ENCODE results near the gene NKAPL.

NKAPL gene

DNA sequence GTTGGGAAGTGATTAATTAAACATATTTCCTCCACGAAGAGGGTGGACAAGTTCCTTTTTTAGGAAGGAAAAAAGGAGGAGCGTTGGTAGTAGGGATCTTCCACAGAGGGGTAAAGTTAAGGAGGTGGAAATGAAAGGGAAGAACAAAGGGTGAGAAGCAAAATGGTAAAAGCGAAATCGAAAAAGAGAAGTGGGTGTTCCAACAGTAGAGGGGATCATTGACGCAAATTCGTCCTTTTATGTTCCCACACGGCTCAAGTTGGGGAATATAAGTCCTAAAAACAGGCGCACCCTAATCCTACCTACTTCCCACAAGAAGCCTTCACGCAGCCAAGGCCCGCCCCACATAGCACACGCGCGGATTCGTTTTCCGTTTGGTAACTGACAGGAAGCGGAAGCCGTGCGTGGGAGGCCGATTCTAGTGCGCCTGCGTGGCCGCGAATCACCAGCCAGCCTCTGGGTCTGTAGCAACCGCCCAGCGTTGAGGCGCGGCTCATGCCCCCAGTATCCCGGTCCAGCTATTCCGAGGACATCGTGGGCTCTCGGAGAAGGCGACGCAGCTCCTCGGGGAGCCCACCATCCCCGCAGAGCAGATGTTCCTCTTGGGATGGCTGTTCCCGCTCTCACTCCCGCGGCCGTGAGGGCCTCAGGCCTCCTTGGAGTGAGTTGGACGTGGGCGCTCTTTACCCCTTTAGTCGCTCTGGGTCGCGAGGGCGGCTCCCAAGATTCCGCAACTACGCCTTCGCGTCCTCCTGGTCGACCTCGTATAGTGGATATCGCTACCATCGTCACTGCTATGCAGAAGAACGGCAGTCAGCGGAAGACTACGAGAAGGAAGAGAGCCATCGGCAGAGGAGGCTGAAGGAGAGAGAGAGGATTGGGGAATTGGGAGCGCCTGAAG lies at the start of gene NKAPL:
TSS of gene NKAPL (plus strand) at position 421 of the 901 bp plus-strand sequence. CDS start at position 496, 75 bp downstream.
- peak; percentile 55 for DNase-seq

DNA sequence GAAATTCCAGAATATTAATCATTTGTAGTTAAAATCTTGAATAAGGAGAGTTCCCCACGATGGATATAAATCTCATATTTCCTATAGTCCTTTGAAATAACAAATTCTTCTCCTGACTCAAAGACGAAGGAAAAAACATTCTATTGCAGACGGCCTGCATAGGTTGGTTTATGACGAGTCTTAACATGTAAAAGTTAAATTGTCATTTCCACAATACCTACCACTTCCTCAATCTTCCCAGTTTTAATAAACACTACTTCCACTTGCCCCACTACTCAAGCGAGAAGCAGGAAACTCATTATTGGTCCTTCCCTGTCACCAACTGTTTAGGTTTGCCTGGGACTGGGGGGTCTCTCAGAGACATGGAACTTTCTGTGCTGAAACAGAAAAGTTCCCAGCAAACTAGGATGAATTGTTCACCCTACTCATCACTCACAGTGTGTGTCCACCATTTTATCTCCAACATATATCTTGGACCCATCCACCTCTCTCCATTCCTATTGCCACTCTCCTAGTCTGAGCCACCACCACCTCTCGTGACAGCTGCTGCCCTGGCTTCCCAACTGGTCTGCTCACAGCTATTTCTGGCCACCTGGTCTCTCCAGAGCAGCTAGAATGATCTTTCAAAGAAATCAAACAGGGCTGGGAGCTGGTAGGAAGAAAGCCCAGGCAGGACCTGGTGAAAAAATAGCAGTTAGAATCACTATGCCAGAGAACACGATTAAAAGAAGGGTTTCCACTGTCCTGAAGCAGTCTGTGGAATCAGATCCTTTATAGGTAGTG lies 49.2 kb upstream of the NKAPL start:
- no peak for DNase-seq

DNA sequence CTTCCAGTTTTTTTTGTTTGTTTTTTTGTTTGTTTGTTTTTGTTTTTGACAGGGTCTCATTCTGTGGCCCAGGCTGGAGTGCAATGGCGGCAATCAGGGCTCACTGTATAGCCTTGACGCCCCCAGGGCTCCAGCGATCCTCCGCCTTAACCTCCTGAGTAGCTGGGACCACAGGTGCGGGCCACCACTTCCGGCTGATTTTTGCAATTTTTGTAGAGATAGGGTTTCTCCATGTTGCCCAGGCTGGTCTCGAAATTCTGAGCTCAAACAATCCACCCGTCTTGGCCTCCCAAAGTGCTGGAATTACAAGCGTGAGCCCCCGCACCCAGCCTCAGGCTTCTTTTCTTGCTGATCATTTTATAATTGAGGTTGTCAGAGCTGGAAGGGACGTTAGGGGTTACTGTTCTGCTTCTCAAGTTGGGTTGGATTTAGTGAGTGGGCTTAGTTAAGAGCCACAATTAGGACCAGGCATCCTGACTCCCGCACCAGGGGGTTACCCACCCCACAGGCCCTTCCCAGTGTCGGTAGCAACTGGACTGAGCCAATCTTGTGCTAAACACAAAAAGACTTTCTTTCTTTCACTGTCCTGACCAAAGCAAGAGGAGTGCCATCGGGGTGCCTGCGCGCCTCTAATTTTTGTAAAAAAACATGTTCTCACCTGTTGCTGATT lies 47.1 kb upstream of the NKAPL start:
- DNase-seq: no peak

DNA sequence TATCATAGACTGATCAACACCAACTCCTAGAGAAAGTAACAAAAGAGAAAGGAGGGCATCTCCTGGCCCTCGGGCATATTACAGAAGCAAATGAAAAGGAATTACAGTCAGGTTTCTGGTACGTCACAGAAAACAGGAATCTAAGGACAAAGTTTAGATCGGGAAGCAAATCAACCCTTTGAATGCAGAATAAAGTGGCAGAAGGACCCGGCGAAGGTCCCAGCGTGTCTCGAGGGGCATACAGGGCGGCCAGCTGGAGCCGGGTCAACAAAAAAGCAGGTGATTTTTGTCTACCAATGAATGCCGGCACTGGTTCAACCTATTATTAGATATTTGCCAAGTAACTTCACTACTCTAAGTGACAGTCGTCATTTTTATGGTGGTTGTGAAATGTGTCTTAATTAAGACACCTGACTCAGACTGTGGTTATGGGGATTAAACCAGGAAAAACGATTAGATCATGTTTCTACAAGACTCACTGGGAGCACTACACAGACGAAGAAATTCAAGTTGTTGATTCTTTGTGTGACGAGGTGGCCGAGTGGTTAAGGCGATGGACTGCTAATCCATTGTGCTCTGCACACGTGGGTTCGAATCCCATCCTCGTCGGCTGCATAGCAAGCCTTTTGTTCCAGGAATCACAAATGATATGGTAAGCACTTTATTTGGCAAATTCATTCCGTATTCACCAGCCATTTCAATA lies 46.4 kb upstream of the NKAPL start:
- no peak for DNase-seq

DNA sequence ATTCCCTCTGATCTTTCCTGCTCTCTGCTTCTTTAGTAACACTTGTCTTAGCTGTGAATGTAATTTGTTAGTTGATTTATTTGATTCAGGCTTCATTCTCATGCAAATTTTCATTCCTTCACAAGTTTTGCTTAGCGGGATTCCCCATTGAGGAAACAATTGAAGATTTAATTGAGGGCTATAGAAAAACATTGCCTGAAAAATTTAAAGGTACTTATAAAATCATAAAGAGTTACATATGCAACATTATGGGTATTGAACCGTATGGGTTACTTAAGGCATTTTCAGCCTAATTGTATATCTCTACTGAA lies 45.9 kb upstream of the NKAPL start:
- DNase-seq: no peak

DNA sequence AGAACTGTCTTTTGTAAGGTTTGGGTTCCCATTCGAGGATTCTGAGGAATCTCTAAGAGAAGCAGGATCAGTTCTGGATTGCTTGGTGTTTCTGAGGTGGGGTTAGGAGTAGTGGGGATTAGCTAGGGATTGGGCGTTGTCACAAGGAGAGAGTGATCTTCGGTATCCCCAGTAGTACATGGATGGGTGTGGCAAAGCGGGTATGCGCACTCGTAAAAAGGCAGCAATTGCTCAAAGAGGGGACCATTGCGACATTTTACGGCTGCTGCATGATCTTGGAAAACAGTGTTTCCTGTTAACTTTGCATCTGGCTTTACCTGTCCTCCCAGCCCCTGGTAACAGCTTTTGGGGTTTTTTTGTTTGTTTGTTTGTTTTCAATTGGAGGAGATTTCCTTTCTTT lies 43.7 kb upstream of the NKAPL start:
- DNase-seq: no peak

DNA sequence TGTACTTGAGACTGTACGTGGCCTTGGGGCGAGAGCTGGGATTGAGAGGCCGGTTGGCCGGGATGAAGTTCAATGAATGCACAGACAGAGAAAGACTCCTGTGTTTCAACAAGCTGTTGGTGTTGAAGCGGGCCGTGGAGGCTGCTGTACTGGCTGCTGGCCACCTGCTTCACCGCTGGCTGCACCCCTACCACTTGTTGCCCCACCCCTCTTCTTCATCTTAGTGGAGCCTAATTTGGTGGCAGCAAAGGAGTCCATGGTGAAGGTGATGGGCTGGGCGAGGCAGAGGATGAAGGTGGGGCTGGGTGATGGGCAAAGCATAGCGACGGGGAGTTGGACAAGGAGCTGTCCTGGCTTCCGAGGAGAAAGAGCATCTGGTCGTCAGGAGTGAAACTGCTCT lies 41.2 kb upstream of the NKAPL start:
- no peak for DNase-seq

DNA sequence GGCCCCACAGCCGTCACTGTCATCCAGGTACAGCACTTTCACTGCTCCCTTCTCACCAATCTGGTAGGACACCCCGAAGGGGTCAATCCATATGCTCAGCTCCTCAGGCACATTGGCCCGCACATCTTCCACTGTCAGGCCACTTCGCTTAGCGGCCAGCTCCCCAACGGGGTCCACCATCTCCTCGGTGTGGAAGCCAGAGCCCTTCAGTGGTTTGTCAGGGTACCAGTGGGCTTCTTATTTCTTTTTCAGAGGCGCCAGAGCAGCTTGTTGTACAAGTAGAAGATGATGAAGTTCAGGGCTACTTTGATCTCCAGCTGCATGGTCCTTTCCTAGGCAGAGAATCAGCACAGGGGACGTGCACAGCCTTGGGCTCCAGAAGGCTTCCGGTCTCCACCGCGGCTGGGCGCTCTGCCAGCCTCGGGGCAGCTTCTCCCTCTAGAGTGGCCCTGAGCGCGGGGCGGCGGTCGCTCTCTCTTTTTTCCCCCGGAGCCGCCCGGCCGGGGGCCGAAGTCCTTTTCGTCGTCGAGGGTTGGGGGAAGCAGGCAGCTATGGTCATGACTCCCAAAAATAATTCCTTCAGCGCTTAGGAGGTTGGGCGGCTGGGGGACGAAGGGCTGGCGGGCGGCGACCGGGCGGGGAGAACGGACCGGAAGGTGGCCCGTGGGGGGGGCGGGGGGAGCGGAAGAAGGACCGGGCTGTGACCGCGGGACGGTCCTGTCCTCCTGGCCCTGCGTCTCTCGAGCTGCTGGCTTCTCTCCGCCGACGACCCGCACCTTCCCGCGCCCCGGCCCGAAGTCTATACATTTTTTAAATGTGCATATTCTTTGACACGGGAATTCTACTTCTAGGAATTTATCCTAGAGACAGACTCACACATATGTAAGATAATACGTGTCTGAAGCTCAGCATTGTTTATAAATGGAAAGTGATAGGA lies 40.5 kb upstream of the NKAPL start:
- no peak for DNase-seq

DNA sequence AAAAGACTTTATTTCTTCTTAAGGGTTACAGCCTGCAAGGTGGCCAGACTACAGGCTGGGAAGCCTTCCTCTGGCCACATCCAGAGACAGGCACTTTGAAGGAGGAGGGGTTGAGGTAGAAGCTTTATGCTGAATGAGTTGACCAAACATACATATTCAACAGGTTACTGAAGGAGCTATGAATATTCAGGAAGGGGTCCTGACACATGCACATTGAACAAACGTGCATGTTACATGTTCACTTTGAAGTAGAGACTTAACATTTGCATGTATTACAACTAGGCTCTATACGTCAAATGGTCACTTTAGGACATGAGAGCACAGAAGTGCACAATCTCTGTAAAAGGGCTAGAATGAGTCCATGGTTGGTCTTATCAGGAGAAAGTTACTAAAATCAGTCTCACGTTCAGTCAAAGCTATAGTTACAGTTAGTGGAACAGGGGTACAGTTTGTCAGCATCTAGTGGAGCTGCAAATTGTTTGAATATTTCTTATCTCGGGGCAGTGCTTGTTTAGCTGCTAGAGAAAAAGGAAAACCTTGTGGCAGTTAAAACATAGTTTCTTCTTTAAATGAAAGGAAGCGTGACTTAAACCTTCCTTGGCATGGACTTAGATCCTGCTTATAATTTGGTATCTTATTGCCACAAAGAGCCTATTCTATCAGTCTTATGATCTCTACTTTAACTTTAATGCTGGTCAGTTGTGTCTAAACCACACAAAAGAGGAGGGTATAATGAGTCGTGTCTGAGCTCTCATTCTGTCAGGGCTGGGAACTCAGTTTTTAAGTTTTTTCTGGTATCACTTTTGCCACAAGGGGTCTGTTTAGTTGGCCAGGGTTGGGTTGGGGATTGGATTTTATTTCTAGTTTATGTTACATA lies 38.6 kb upstream of the NKAPL start:
- DNase-seq: no peak

DNA sequence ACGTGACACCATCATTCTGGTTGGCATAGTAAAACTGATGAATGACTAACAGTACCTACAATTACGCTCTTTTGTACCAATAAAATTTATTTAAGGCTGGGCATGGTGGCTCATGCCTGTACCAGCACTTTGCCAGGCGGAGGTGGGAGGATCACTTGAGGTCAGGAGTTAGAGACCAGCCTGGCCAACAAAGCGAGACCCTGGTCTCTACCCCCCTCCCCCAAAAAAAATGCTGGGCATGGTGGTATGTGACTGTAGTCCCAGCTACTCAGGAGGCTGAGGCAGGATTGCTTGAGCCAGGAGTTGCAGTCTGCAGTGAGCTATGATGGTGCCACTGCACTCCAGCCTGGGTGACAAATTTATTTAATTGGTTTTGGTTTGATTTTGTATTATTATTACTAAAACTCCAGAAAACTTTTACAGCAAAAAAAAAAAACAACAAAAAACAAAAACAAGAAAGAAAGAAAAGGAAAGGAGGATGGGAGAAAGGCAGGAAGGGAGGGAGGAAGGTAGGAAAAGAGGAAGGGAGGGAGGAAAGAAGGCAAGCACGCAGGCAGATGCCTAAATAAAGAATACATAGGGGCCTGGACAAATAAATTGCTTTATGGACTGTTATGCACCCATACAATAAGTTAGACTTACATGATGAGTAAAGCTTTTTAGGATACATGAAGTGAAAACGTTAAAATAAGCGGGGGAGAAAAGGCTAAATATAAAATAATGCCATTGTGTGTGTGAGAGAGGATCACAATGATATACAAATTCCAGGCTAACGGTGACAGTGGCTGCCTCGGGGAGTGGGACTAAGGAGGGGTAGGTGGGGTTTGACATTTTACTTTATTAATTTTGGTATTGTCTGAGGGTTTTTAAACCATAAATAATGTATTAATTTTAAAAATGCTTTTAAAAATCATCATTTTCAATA lies 34.7 kb upstream of the NKAPL start:
- DNase-seq: no peak

DNA sequence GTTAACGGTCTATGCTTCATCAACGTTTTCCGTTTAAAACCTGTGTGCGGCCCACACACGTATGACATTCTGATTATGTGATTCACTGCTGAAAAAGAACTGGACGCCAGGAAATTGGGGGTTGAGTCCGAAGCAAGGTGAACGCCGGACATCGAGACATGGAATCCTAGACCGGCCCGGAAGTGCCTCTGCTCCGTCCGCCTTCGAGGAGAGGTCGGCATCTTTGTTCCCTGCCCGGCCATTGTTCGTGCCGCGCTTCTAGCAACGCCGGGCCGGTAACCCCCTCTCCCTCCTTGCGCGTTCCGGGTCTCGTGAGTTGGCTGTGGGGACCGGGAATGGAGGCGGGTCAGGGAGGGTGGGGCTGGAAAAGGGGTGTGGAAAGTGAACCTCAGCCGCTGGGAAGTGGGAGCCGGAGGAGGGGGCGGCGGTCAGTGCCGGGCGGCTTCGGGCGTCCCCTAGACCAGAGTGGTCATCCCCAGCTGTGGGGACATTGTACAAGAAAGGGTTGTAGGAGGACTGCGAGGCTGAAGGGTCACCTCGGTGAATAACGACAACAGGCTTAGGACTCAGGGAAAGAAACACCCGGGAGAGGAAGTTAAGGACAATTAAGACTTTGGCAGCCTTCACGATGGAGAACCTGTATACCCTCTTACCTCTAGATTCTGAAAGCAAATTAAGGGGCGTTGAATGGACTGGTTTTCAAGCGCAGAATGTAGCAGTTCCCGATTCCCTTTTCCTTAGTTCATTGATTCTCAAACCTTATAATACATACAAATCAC lies 33.9 kb upstream of the NKAPL start, which contains the start of gene ZSCAN9:
TSS of gene ZSCAN9 (plus strand) at position 220 of the 779 bp plus-strand sequence. CDS start 1,810 bp downstream, outside the sequence.
- DNase-seq: no peak

DNA sequence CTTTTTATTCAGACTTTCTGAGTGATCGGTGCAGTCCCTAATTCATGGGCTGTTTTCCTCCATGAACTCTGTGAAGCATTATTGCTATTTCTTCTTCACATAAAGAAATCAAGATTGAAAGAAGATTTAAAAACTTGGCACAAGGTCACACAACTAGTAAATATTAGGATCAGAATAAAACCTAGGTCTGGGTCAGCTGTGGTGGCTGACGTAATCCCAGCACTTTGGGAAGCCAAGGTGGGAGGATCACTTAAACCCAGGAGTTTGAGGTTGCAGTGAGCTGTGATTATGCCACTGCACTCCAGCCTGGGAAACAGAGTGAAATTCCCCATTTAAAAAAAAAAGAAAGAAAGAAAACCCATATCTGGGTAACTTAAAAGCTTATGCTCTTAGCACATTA lies 32.6 kb upstream of the NKAPL start:
- no peak for DNase-seq

DNA sequence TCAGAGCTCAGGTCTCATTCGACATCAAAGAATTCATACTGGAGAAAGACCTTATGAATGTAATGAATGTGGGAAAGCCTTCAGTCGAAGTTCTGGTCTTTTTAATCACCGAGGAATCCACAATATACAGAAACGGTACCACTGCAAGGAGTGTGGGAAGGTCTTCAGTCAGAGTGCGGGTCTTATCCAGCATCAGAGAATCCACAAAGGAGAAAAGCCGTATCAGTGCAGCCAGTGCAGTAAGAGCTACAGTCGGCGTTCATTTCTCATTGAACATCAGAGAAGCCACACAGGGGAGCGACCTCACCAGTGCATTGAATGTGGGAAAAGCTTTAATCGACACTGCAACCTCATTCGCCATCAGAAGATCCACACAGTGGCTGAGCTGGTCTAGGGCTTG lies 26.3 kb upstream of the NKAPL start:
- no peak for DNase-seq

DNA sequence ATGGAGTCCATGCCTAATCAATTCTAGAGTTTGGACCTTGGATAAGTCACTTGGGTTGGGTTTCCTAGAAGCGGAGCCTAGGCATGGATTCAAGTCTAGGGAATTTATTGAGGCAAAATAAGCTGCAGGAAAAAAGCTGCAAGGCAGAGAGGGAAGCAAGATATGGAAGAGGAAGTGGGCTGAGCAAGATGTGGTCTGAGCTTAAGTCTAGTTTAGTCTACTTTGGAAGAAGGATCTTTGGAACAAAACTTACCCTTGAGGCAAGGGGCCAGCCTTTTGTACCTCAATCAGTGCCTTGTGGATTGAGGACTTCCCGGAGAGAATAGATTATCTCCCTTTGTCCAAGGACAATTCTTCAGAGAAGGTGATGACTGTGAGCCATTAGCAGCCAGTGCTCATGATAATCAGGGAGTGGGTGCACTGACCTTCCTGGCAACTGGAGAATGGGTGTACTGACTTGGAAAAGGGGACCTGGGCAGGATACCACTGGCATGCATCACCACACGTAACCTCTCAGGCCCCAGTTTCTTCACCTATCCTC lies 23.1 kb upstream of the NKAPL start:
- DNase-seq: no peak

DNA sequence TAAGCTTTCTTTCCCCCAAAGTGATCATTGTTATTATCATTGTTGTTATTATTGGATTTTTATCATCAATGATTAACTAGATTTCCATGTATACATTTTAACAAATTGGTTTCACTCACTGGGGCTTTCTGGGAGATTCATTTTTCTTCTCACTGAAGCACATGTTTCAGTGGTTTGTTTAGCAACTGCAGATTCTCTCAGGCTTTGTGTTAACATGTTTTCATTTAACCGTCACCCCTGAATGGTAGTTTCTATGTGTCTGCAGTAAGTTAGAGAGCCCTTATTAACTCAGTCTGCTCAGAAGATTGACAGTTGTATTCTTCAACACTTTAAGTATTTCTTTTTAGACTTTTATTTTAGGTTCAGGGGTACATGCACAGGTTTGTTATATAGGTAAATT lies 19.5 kb upstream of the NKAPL start:
- no peak for DNase-seq

DNA sequence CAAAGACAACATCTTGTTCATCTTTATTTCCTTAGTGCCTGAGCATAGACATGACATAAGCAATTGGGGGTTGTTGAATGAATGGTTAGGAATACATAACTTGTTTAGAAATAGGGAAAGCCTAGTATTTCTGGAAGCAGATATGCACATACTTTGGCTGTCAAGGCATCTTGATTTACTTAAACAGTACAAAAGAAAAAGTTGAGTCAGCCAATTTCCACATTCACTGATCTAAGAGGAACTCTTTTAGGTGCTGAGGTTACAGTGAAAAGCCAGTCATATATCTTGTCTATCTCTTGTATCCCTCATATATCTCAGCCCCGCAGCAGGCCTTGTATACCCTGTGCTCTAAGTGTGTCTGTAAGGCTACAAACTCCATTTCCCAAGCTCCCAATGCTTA lies 18.6 kb upstream of the NKAPL start:
- no peak for DNase-seq

DNA sequence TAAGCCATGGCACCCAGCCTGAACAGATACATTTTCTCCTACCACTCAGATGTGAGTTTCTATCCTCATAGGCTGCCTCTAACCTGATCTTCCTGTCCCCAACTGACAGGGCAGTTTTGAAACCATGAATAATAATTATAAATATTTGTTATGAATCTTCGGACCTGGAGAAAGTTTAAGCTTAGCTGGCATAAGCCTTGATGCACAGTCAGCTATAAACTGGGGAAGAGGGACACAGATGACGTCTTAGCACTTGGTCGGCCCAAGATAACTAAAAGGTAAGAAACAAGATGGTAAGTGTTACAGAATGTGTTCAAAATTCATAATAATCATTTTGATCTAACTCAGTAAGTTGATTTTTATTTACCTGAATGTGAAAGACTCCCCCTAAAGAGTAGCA lies 15.2 kb upstream of the NKAPL start:
- DNase-seq: no peak

DNA sequence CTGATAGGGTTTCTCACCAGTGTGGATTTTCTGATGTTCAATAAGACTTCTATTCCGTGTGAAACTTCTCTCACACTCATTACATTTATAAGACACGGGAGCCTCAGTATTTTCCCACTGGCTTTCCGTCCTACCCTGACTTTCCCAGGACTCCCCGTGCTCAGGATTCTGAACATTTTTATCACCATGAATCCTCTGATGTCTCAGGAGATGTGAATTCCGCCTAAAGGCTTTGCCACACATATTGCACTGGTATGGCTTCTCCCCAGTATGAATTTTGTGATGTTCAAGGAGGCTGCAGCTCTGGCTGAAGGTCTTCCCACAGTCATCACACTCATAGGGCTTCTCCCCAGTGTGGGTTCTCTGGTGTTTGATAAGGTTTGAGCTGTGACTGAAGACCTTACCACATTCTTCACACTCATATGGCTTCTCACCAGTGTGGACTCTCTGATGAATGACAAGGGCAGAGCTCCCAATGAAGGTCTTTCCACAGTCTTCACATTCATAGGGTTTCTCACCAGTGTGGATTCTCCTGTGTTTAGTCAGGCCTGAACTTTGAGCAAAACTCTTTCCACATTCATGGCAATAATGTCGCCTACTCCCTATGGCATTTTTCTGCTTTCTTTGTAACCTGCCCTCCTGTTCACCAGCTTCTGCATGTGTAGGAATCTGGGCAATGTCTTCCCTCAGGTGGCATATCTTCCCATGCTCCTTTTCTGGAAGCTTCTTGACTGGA lies 13.7 kb upstream of the NKAPL start:
- no peak for DNase-seq

All from activated T-cell treated with anti-CD3 and anti-CD28 coated beads for 4 hours (primary cell).